Pancreas (tissue), 10 donors: ENCODE measurements around the gene AHNAK. TPM values are rescaled to one million over a fixed set of nuclear protein-coding genes. Genes with fewer than 3 reads are reported as not detected.
"Not testable (repeated sequence)": the region's sequence is repeated elsewhere in the genome, so short reads cannot be mapped to it uniquely, and the experiment has no call there.

Source experiments
- ATAC-seq, 4 donors: fragments of 200-7000 bp; cut with Tn5 transposase; one replicate each; pipeline versions ENCODE4 v1.8.0 to v1.9.1; 2020; ENCODE audit warnings: mild to moderate bottlenecking in 4 of 4, moderate library complexity in 4 of 4
- DNase-seq, 6 donors: peaks; one replicate each; pipeline ENCODE4 v3.0.0-alpha.2; 2020
- FAIRE-seq: peaks from 2 replicates; lab custom pipeline; 2012; peaks lifted over from hg19 to GRCh38; lab: Jason Lieb, UNC
- H3K27ac ChIP-seq, 4 donors: fragments of 200-600 bp; sonication (generic); 1 replicate in 3 of 4; 2 replicates in 1 of 4; pipeline versions ENCODE4 v1.5.0 to v1.8.0; 2020
- H3K27me3 ChIP-seq, 4 donors: fragments of 200-600 bp; one replicate each; pipeline ENCODE4 v1.8.0; 2021
- H3K36me3 ChIP-seq, 3 donors: fragments of 200-600 bp; sonication (generic) in 1 of 3; one replicate each; pipeline versions ENCODE4 v1.5.0 to v1.8.0; 2020 to 2021
- H3K4me1 ChIP-seq, 3 donors: fragments of 200-600 bp; one replicate each; pipeline ENCODE4 v1.8.0; 2021
- H3K4me3 ChIP-seq, 4 donors: fragments of 200-600 bp; sonication (generic) in 2 of 4; one replicate each; pipeline versions ENCODE4 v1.5.0 to v1.8.0; 2020 to 2021
- H3K9me3 ChIP-seq, 4 donors: fragments of 200-600 bp; one replicate each; pipeline ENCODE4 v1.8.0; 2021
- CTCF ChIP-seq, 4 donors: fragments of 200-600 bp; sonication (generic) in 3 of 4; IDR thresholded peaks; one replicate each; pipeline versions ENCODE4 v1.5.0 to v1.8.0; 2021; ENCODE audit warnings: antibody characterized with exemption in 4 of 4
- WGBS, 2 donors: extraction: QIAGEN DNeasy Blood & Tissue Kit; methylation state at CpG; one replicate each; pipeline ENCODE4 v1.1.7; 2013; 5-methylcytosine and 5-hydroxymethylcytosine counted together
- intact Hi-C, 3 donors: fragments of 100-400 bp; cut with DNase I; formaldehyde crosslinking; loops; one replicate each; pipeline versions ENCODE4 v1.11.1 to v1.14.2; 2022
- polyA plus RNA-seq, 2 donors: library from polyadenylated mRNA; stranded (reverse); fragments of 200-250 nt; gene quantifications; one replicate each; pipeline ENCODE4 v1.2.3, GENCODE V29; 2013
- total RNA-seq, 6 donors: library from RNA; stranded (reverse); fragmentation: NEBNext Ultra II Directional in 4 of 6; extraction: Animal tissue kit (Norgen Biotek cat#: 25700) in 4 of 6; gene quantifications; one replicate each; pipeline versions ENCODE4 v1.2.1 to v1.2.4, GENCODE V29; 2021 to 2023
- donor health status: healthy with polysubstance abuse.
- donor health status: DM: no; HTN: no; CAD: no; lungs with moderate emphysema.
- donor health status: DM: no; HTN: no; CAD: no.
- donor health status: control.
- donor health status: control.
- donor health status: Bipolar disorder and iron deficiency.
- donor health status: DM: yes; HTN: yes; CAD: no.
- donor health status: DM: no; HTN: no; CAD: no.
- donor health status: DM: no; HTN: no; CAD: no.
- donor health status: DM: yes; HTN: yes; CAD: no.

The AHNAK gene
- total and polyA plus RNA-seq, 8 donors: 18.7 to 163 (median 66.8) TPM

- H3K9me3 ChIP-seq: no peaks in the 10 kb centered on the region
- DNase-seq (no peak), FAIRE-seq (no peak), ATAC-seq (no peak)
- H3K4me1 ChIP-seq: no peaks in the 10 kb centered on the region
- H3K36me3 ChIP-seq: no peaks in the 10 kb centered on the region
- 82 to 91% methylated on average over 3 of the region's 3 CpGs for WGBS, 2 donors
- no peak overlapping the region for H3K27ac ChIP-seq
- no peak for TF ChIP-seq CTCF (IDR thresholded peaks at IDR 0.05)
- peaks cover 0 to 3% (median 0%) of the 10 kb centered on the region in 4 donors for H3K27me3 ChIP-seq
- intact Hi-C loops: no loop called here
- H3K4me3 ChIP-seq: no peak overlapping the region
These were observed 46.0 kb downstream of the AHNAK start for GRCh38 chr11:62500650-62501030.

- H3K36me3 ChIP-seq: no peaks in the 10 kb centered on the region
These were observed 46.5 kb downstream of the AHNAK start for GRCh38 chr11:62499944-62500649.

GRCh38 chr11:62499311-62499943, 47.2 kb downstream of the AHNAK start:
- FAIRE-seq, H3K4me1 ChIP-seq, H3K27me3 ChIP-seq, H3K36me3 ChIP-seq, H3K27ac ChIP-seq, H3K4me3 ChIP-seq, H3K9me3 ChIP-seq, intact Hi-C loops, DNase-seq: not testable (repeated sequence)
- peak in 3 of 4 donors; percentile 6 to 37 (median 15) for ATAC-seq
- 79 to 89% methylated on average over 17 of the region's 17 CpGs for WGBS, 2 donors

More at GRCh38 chr11:62499944-62500649, 46.5 kb downstream of the AHNAK start:
- Histone ChIP-seq H3K4me3 (no peak overlapping the region), H3K9me3 (no peaks in the 10 kb centered on the region), H3K27ac (no peak overlapping the region), H3K27me3 (peaks cover 0 to 3% (median 0%) of the 10 kb centered on the region in 4 donors), H3K4me1 (no peaks in the 10 kb centered on the region)
- intact Hi-C loops: no loop called here
- WGBS, 2 donors: 52 to 65% methylated on average over 12 of the region's 12 CpGs
- TF ChIP-seq CTCF (IDR thresholded peaks at IDR 0.05): no peak
- FAIRE-seq: no peak
- peak; percentile 64 to 76 (median 68) for ATAC-seq
- no peak for DNase-seq

- TF ChIP-seq CTCF (IDR thresholded peaks at IDR 0.05): no peak
- H3K4me1 ChIP-seq: no peaks in the 10 kb centered on the region
- H3K27ac ChIP-seq: no peak overlapping the region
- no peak overlapping the region for H3K4me3 ChIP-seq
- WGBS, 2 donors: 86 to 96% methylated on average over 9 of the region's 9 CpGs
- no peak for DNase-seq
- H3K27me3 ChIP-seq: peaks cover 0 to 2% (median 0%) of the 10 kb centered on the region in 4 donors
- FAIRE-seq: no peak
- no peak for ATAC-seq
- no peaks in the 10 kb centered on the region for H3K36me3 ChIP-seq
- intact Hi-C loops: no loop called here
- no peaks in the 10 kb centered on the region for H3K9me3 ChIP-seq
These were observed 47.9 kb downstream of the AHNAK start for GRCh38 chr11:62498492-62499286.

GRCh38 chr11:62498031-62498430, 48.6 kb downstream of the AHNAK start:
- Histone ChIP-seq H3K27me3 (no peaks in the 10 kb centered on the region), H3K27ac (no peak overlapping the region), H3K36me3 (no peaks in the 10 kb centered on the region), H3K4me1 (no peaks in the 10 kb centered on the region), H3K9me3 (no peaks in the 10 kb centered on the region), H3K4me3 (no peak overlapping the region)
- no peak for TF ChIP-seq CTCF (IDR thresholded peaks at IDR 0.05)
- ATAC-seq (no peak), FAIRE-seq (no peak), DNase-seq (no peak)
- WGBS, 2 donors: 69 to 70% methylated on average over 4 of the region's 4 CpGs
- intact Hi-C loops: no loop called here
